Gastrocnemius medialis (tissue), 4 donors: ENCODE results near the gene STAT6. TPM values are rescaled to one million over a fixed set of nuclear protein-coding genes. Genes with fewer than 3 reads are reported as not detected.

Source experiments
- ATAC-seq, 2 donors: fragments of 150-250 bp; one replicate each; pipeline ENCODE4 v1.9.1; 2016
- DNase-seq, 2 donors: peaks; one replicate each; pipeline ENCODE4 v3.0.0-alpha.2; 2019
- H3K27ac ChIP-seq, 4 donors: fragments of 200-600 bp; sonication (generic); 1 replicate in 1 of 4; 2 replicates in 3 of 4; pipeline ENCODE4 v1.5.1; 2016 to 2018; ENCODE audit warnings: mild to moderate bottlenecking in 2 of 4, moderate library complexity in 1 of 4
- H3K27me3 ChIP-seq, 3 donors: fragments of 200-600 bp; sonication (generic) in 2 of 3; 1 replicate in 1 of 3; 2 replicates in 2 of 3; pipeline versions ENCODE4 v1.5.1 to v1.6.0; 2016 to 2019; ENCODE audit warnings: mild to moderate bottlenecking in 1 of 3, moderate library complexity in 1 of 3
- H3K36me3 ChIP-seq, 2 donors: fragments of 200-600 bp; sonication (generic) in 1 of 2; one replicate each; pipeline ENCODE4 v1.5.1; 2017 to 2018
- H3K4me1 ChIP-seq, 2 donors: fragments of 200-600 bp; sonication (generic) in 1 of 2; one replicate each; pipeline ENCODE4 v1.5.1; 2016 to 2017; ENCODE audit warnings: mild to moderate bottlenecking in 2 of 2
- H3K4me3 ChIP-seq, 4 donors: fragments of 200-600 bp; sonication (generic) in 3 of 4; 1 replicate in 1 of 4; 2 replicates in 3 of 4; pipeline ENCODE4 v1.5.1; 2016 to 2019; ENCODE audit warnings: mild to moderate bottlenecking in 2 of 4
- H3K9me3 ChIP-seq, 3 donors: fragments of 200-600 bp; sonication (generic) in 2 of 3; 1 replicate in 1 of 3; 2 replicates in 2 of 3; pipeline ENCODE4 v1.5.1; 2016 to 2019
- CTCF ChIP-seq, 5 experiments: fragments of 450-650 bp in 3 of 5; fragments of 200-600 bp in 2 of 5; sonication (generic) in 2 of 5; IDR thresholded peaks in 4 of 5; conservative IDR thresholded peaks in 1 of 5; 1 replicate in 4 of 5; 2 replicates in 1 of 5; pipeline ENCODE4 v1.5.1; 2016 to 2019; ENCODE audit warnings: antibody characterized with exemption in 5 of 5, mild to moderate bottlenecking in 3 of 5, moderate library complexity in 3 of 5
- POLR2A ChIP-seq, 2 donors: fragments of 450-650 bp; IDR thresholded peaks; one replicate each; pipeline ENCODE4 v1.6.1; 2017; ENCODE audit warnings: antibody characterized with exemption in 2 of 2, mild to moderate bottlenecking in 2 of 2, moderate library complexity in 2 of 2
- in situ Hi-C, 4 donors: fragments of 200-750 bp; cut with MboI; loops; one replicate each; pipeline versions ENCODE4 v1.15.0 to v1.8.0; 2017; ENCODE audit warnings: low sequenced_read_pairs in 4 of 4
- intact Hi-C: fragments of 100-400 bp; cut with DNase I; formaldehyde crosslinking; loops from one replicate; pipeline ENCODE4 v1.15.1; 2023; ENCODE audit warnings: low total_unique reads
- total RNA-seq, 4 donors: library from RNA; depleted of rRNA; stranded (reverse); fragments of >200 nt; gene quantifications; one replicate each; pipeline versions ENCODE4 v1.1.0 to v1.2.3, GENCODE V29; 2016

STAT6 gene
- total RNA-seq, 4 donors from 2014 or later: 12.5 to 17.4 (median 14.4) TPM

GRCh38 chr12:57129889-57130288 is 18.7 kb upstream of the STAT6 start:
- Histone ChIP-seq H3K4me3 (peak overlapping the region; percentile 72 to 95 (median 91)), H3K4me1 (peaks cover 16 to 25% of the 10 kb centered on the region in 2 donors), H3K9me3 (no peaks in the 10 kb centered on the region), H3K36me3 (no peaks in the 10 kb centered on the region), H3K27ac (peak overlapping the region; percentile 87 to 94 (median 90)), H3K27me3 (no peaks in the 10 kb centered on the region)
- in situ Hi-C loops: no loop called here
- TF ChIP-seq CTCF (IDR thresholded peaks at IDR 0.05 in 4 of 5, conservative IDR thresholded peaks at IDR 0.05 in 1 of 5): no peak
- TF ChIP-seq POLR2A (IDR thresholded peaks at IDR 0.05): peak; percentile 22 to 24
- peak; percentile 37 to 72 for DNase-seq
- ATAC-seq: peak; percentile 10 to 19
- intact Hi-C loops: loop anchor here (5.0 kb wide), 1 partner anchor 43 kb away; the partner anchor contains the start of gene NAB2

GRCh38 chr12:57129321-57129842 is 18.2 kb upstream of the STAT6 start:
- no peaks in the 10 kb centered on the region for H3K36me3 ChIP-seq
- no peaks in the 10 kb centered on the region for H3K9me3 ChIP-seq
- peaks cover 16 to 24% of the 10 kb centered on the region in 2 donors for H3K4me1 ChIP-seq
- ATAC-seq: no peak
- in situ Hi-C loops: no loop called here
- intact Hi-C loops: loop anchor here (5.0 kb wide), 1 partner anchor 42 kb away; the partner anchor contains the start of gene NAB2
- peak overlapping the region; percentile 72 to 95 (median 91) for H3K4me3 ChIP-seq
- no peak for DNase-seq
- H3K27me3 ChIP-seq: no peaks in the 10 kb centered on the region
- H3K27ac ChIP-seq: peak overlapping the region; percentile 87 to 94 (median 90)
- no peak for TF ChIP-seq CTCF (IDR thresholded peaks at IDR 0.05 in 4 of 5, conservative IDR thresholded peaks at IDR 0.05 in 1 of 5)
- TF ChIP-seq POLR2A (IDR thresholded peaks at IDR 0.05): no peak

DNA sequence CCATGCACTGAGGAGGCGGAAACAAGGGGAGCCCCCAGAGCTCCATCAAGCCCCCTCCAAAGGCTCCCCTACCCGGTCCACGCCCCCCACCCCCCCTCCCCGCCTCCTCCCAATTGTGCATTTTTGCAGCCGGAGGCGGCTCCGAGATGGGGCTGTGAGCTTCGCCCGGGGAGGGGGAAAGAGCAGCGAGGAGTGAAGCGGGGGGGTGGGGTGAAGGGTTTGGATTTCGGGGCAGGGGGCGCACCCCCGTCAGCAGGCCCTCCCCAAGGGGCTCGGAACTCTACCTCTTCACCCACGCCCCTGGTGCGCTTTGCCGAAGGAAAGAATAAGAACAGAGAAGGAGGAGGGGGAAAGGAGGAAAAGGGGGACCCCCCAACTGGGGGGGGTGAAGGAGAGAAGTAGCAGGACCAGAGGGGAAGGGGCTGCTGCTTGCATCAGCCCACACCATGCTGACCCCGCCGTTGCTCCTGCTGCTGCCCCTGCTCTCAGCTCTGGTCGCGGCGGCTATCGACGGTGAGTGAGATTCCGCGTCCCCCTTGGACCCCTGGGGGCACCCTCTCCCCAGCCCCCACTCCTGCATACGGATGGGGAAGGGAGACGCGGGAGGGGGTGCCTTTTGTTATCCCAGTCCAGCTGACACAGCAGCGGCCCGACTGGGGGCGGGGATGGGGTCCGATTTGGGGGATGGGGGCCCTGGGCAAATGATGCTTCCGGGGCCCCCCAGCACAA is 17.5 kb upstream of the STAT6 start:
- DNase-seq: no peak
- in situ Hi-C loops: no loop called here
- Histone ChIP-seq H3K4me3 (peak overlapping the region; percentile 72 to 95 (median 91)), H3K36me3 (no peaks in the 10 kb centered on the region), H3K27me3 (no peaks in the 10 kb centered on the region), H3K27ac (peak overlapping the region; percentile 87 to 94 (median 90)), H3K4me1 (peaks cover 16 to 24% of the 10 kb centered on the region in 2 donors), H3K9me3 (no peaks in the 10 kb centered on the region)
- no peak for TF ChIP-seq CTCF (IDR thresholded peaks at IDR 0.05 in 4 of 5, conservative IDR thresholded peaks at IDR 0.05 in 1 of 5)
- TF ChIP-seq POLR2A (IDR thresholded peaks at IDR 0.05): no peak
- ATAC-seq: no peak
- intact Hi-C loops: loop anchor here (5.0 kb wide), 1 partner anchor 41 kb away; the partner anchor contains the start of gene NAB2

- H3K9me3 ChIP-seq: no peaks in the 10 kb centered on the region
- in situ Hi-C loops: no loop called here
- peak within 1 kb of the TSS; percentile 87 to 94 (median 90) for H3K27ac ChIP-seq
- ATAC-seq (peak; percentile 85 to 86), DNase-seq (peak; percentile 80 to 81)
- TF ChIP-seq POLR2A (IDR thresholded peaks at IDR 0.05) (peak; percentile 65 to 74), CTCF (IDR thresholded peaks at IDR 0.05 in 4 of 5, conservative IDR thresholded peaks at IDR 0.05 in 1 of 5) (no peak)
- no peaks in the 10 kb centered on the region for H3K36me3 ChIP-seq
- H3K27me3 ChIP-seq: no peaks in the 10 kb centered on the region
- H3K4me3 ChIP-seq: peak within 1 kb of the TSS; percentile 72 to 95 (median 91)
- peaks cover 16 to 24% of the 10 kb centered on the region in 2 donors for H3K4me1 ChIP-seq
- intact Hi-C loops: loop anchor here (1.0 to 5.0 kb wide), 2 partner anchors 41 to 47 kb away; partner anchors contain the start of gene NAB2
These were observed 16.8 kb upstream of the STAT6 start, which contains the start of gene LRP1 for GRCh38 chr12:57127726-57128518. TSS of gene LRP1 (plus strand) at chr12:57128483. CDS start at chr12:57128965, 482 bp downstream.
